22Rv1 (cell line): ENCODE results near the gene POTEF.
"Not testable (repeated sequence)": the region's sequence is repeated elsewhere in the genome, so short reads cannot be mapped to it uniquely, and the experiment has no call there.

ENCODE experiments used
- ZFX ChIP-seq: fragments of 450-650 bp; IDR thresholded peaks from 2 replicates; pipeline ENCODE4 v1.6.1; 2017; ENCODE audit warnings: antibody characterized with exemption, borderline replicate concordance
- TF ChIP-seq, protein P1 (sequence below): fragments of 450-650 bp; IDR thresholded peaks from 2 replicates; pipeline ENCODE4 v1.5.1; 2017; ENCODE audit warnings: mild to moderate bottlenecking

DNA sequence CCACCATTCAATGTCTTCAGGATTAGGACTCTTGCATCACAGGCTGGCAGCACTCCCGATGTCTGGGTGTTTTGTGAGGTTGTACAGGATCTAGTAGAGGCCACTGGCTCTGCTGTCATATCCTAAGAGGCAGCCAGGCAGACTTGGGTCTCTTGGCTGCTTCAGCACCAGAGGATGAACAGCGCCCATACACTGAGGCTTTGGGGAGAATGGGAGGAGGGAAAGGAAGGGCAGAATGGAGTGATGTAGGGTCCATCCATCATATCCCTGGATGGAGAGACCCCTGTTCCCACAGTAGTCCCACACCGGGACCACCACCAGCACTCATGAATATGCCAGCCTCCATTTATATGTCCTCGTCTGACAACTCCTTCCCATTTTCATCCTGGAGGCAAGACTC, 80.6 kb downstream of the POTEF start:
- TF ChIP-seq, protein P1, sequence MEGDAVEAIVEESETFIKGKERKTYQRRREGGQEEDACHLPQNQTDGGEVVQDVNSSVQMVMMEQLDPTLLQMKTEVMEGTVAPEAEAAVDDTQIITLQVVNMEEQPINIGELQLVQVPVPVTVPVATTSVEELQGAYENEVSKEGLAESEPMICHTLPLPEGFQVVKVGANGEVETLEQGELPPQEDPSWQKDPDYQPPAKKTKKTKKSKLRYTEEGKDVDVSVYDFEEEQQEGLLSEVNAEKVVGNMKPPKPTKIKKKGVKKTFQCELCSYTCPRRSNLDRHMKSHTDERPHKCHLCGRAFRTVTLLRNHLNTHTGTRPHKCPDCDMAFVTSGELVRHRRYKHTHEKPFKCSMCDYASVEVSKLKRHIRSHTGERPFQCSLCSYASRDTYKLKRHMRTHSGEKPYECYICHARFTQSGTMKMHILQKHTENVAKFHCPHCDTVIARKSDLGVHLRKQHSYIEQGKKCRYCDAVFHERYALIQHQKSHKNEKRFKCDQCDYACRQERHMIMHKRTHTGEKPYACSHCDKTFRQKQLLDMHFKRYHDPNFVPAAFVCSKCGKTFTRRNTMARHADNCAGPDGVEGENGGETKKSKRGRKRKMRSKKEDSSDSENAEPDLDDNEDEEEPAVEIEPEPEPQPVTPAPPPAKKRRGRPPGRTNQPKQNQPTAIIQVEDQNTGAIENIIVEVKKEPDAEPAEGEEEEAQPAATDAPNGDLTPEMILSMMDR, result not testable (repeated sequence)
- TF ChIP-seq ZFX, result not testable (repeated sequence)
